Left ventricle myocardium inferior (tissue), 1 donor: ENCODE data around the gene TMEM202. TPM values are rescaled to one million over a fixed set of nuclear protein-coding genes. Genes with fewer than 3 reads are reported as not detected.

Experiments
- total RNA-seq: library from RNA; stranded (reverse); fragmentation: NEBNext Ultra II Directional; extraction: Animal tissue kit (Norgen Biotek cat#: 25700); gene quantifications from one replicate; pipeline ENCODE4 v1.2.1, GENCODE V29; 2021
- donor health status: DM: no; HTN: yes; CAD: no; lungs with severe emphysema.

TMEM202 gene
- total RNA-seq, 1 donor from 2014 or later = not detected

Other genes starting within 250 kb of the TMEM202 start
- not detected for gene GRAMD2A, start 200.5 kb upstream of the TMEM202 start, total RNA-seq
- 1,009 TPM for gene PKM, start 167.1 kb upstream of the TMEM202 start, total RNA-seq
- 43.6 TPM for gene PARP6, start 125.8 kb upstream of the TMEM202 start, total RNA-seq
- 1.5 TPM for gene CELF6, start 78.1 kb upstream of the TMEM202 start, total RNA-seq
- gene HEXA, start 22.3 kb upstream of the TMEM202 start, total RNA-seq = 58.9 TPM
- gene ARIH1, start 76.0 kb downstream of the TMEM202 start, total RNA-seq = 179 TPM